Smooth muscle cell (in vitro differentiated cells): Measurements from ENCODE around the gene CISH. TPM values are rescaled to one million over a fixed set of nuclear protein-coding genes. Genes with fewer than 3 reads are reported as not detected.
A peak's percentile ranks its signal among the peaks of the same experiment; 100 is the strongest.

ENCODE experiments used
- DNase-seq: peaks from one replicate; lab custom pipeline; 2025; ENCODE audit not compliant: unreplicated experiment; lab: John Stamatoyannopoulos, UW
- H2AFZ ChIP-seq: fragments of 200-600 bp; sonication (generic); 2 replicates; pipeline ENCODE4 v1.6.0; 2016; ENCODE audit warnings: antibody characterized with exemption, low read depth, mild to moderate bottlenecking
- H3F3A ChIP-seq: fragments of 200-600 bp; sonication (generic); 2 replicates; pipeline ENCODE4 v1.6.0; 2017; ENCODE audit warnings: antibody characterized with exemption, low read depth
- H3K27ac ChIP-seq: fragments of 200-600 bp; sonication (generic); 2 replicates; pipeline ENCODE4 v1.5.1; 2016; ENCODE audit warnings: low read depth, mild to moderate bottlenecking
- H3K27me3 ChIP-seq: fragments of 200-600 bp; sonication (generic); 2 replicates; pipeline ENCODE4 v1.6.1; 2016; ENCODE audit warnings: low read depth, mild to moderate bottlenecking
- H3K36me3 ChIP-seq: fragments of 200-600 bp; sonication (generic); 2 replicates; pipeline ENCODE4 v1.5.1; 2016; ENCODE audit warnings: low read depth
- H3K4me1 ChIP-seq: fragments of 200-600 bp; sonication (generic); 2 replicates; pipeline ENCODE4 v1.5.1; 2016; ENCODE audit warnings: low read depth
- H3K4me2 ChIP-seq: fragments of 200-600 bp; sonication (generic); 2 replicates; pipeline ENCODE4 v1.6.0; 2016; ENCODE audit warnings: mild to moderate bottlenecking
- H3K4me3 ChIP-seq: fragments of 200-600 bp; sonication (generic); 2 replicates; pipeline ENCODE4 v1.5.1; 2016; ENCODE audit warnings: mild to moderate bottlenecking
- H3K79me2 ChIP-seq: fragments of 200-600 bp; sonication (generic); 2 replicates; pipeline ENCODE4 v1.6.0; 2016; ENCODE audit warnings: low read depth, mild to moderate bottlenecking
- H3K9ac ChIP-seq: fragments of 200-600 bp; sonication (generic); 2 replicates; pipeline ENCODE4 v1.6.0; 2016; ENCODE audit warnings: low read depth
- H3K9me3 ChIP-seq: fragments of 200-600 bp; sonication (generic); replicated peaks from 2 replicates; pipeline ENCODE4 v1.5.1; 2016; ENCODE audit warnings: low read depth
- H4K20me1 ChIP-seq: fragments of 200-600 bp; sonication (generic); 2 replicates; pipeline ENCODE4 v1.6.0; 2016; ENCODE audit warnings: low read depth
- CTCF ChIP-seq: fragments of 200-600 bp; sonication (generic); IDR thresholded peaks from 2 replicates; pipeline ENCODE4 v1.5.1; 2017; ENCODE audit warnings: borderline replicate concordance, mild to moderate bottlenecking, antibody characterized with exemption; ENCODE audit not compliant: insufficient read depth, poor library complexity, severe bottlenecking
- WGBS: methylation state at CpG from one replicate; pipeline ENCODE4 v1.1.7; 2016; ENCODE audit warnings: low lambda C conversion rate; 5-methylcytosine and 5-hydroxymethylcytosine counted together
- polyA plus RNA-seq: library from polyadenylated mRNA; unstranded; fragments of >200 nt; fragmentation: Nextera tagmentation; extraction: Ambion mirVana; gene quantifications from 2 replicates; pipeline ENCODE4 v1.2.1, GENCODE V29; 2016
- total RNA-seq: library from RNA; depleted of rRNA; stranded (reverse); fragments of >200 nt; gene quantifications from 2 replicates; pipeline ENCODE4 v1.2.3, GENCODE V29; 2014

CISH gene
- total and polyA plus RNA-seq, 2 experiments from 2014 or later: 1.8 to 15.9 TPM

- DNase-seq: no peak
- Histone ChIP-seq H3K27me3 (no peaks in the 10 kb centered on the region), H3K4me3 (peak overlapping the region; percentile 69), H3K4me2 (peak overlapping the region; percentile 88), H3K27ac (no peak overlapping the region), H3F3A (peaks cover 4% of the 10 kb centered on the region), H3K4me1 (peaks cover 3% of the 10 kb centered on the region), H3K9ac (no peak overlapping the region), H3K36me3 (no peaks in the 10 kb centered on the region), H2AFZ (no peak overlapping the region), H4K20me1 (no peaks in the 10 kb centered on the region), H3K79me2 (peaks cover 6% of the 10 kb centered on the region), H3K9me3 (no peaks in the 10 kb centered on the region)
- TF ChIP-seq CTCF: no peak
- WGBS: 95% methylated on average over 5 of the region's 5 CpGs
Observed at GRCh38 chr3:50570508-50571279, 40.9 kb downstream of the CISH start.

GRCh38 chr3:50568947-50569749, 42.4 kb downstream of the CISH start, which contains the start of gene HEMK1:
HEMK1 (plus strand) TSS chr3:50569522; CDS start chr3:50571105, 1,583 bp downstream.
- Histone ChIP-seq H3K4me1 (peaks cover 3% of the 10 kb centered on the region), H3K79me2 (peaks cover 6% of the 10 kb centered on the region), H4K20me1 (no peaks in the 10 kb centered on the region), H3K4me3 (peak within 1 kb of the TSS; percentile 69), H2AFZ (peak within 1 kb of the TSS; percentile 83), H3F3A (peaks cover 4% of the 10 kb centered on the region), H3K4me2 (peak within 1 kb of the TSS; percentile 88), H3K9ac (peak within 1 kb of the TSS; percentile 79), H3K27me3 (no peaks in the 10 kb centered on the region), H3K27ac (peak within 1 kb of the TSS; percentile 56), H3K36me3 (no peaks in the 10 kb centered on the region), H3K9me3 (no peaks in the 10 kb centered on the region)
- WGBS: 2% methylated on average over 54 of the region's 55 CpGs
- no peak for TF ChIP-seq CTCF
- DNase-seq: peak; percentile 90

GRCh38 chr3:50567386-50568167, 44.0 kb downstream of the CISH start, which contains the start of gene C3orf18:
C3orf18 (minus strand) TSS chr3:50567747; CDS start chr3:50565699, 2,048 bp downstream.
- peak within 1 kb of the TSS; percentile 86 for H2AFZ ChIP-seq
- H3K4me2 ChIP-seq: peak within 1 kb of the TSS; percentile 88
- H3K27me3 ChIP-seq: no peaks in the 10 kb centered on the region
- H3K27ac ChIP-seq: peak within 1 kb of the TSS; percentile 27
- WGBS: 4% methylated on average over 41 of the region's 53 CpGs
- H3K4me3 ChIP-seq: peak within 1 kb of the TSS; percentile 69
- DNase-seq: peak; percentile 81
- H3F3A ChIP-seq: peaks cover 4% of the 10 kb centered on the region
- no peaks in the 10 kb centered on the region for H4K20me1 ChIP-seq
- H3K9ac ChIP-seq: peak within 1 kb of the TSS; percentile 50
- H3K36me3 ChIP-seq: no peaks in the 10 kb centered on the region
- H3K9me3 ChIP-seq: no peaks in the 10 kb centered on the region
- TF ChIP-seq CTCF: no peak
- peaks cover 3% of the 10 kb centered on the region for H3K4me1 ChIP-seq
- H3K79me2 ChIP-seq: peaks cover 6% of the 10 kb centered on the region
